ENCODE results near the gene RAPGEF6.

RAPGEF6 gene

DNA sequence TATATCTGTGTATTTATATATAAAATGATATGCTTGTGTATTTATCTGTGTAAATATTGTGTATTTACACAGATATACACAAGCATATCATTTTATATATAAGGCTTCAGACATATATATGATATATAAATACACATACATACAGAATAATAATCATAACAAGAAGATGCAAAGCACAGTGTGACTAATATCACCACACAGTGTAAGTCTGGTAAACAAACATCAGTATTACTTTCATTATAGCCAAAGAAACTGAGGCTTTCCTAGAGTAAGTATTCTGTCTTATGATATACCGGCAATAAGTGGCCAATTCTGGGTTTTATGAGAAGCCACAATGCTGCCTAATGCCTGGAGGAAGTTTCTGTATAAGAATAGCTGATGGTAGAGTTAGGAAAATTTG is 29.9 kb upstream of the RAPGEF6 start:
- H3K36me3 ChIP-seq (ENCODE audit: insufficient read depth, low read length): peaks cover 15% of the 10 kb centered on the region
- H3K4me3 ChIP-seq (ENCODE audit: low read length): no peak overlapping the region
- H3K27ac ChIP-seq (ENCODE audit: low read depth, low read length): no peak overlapping the region
- no peaks in the 10 kb centered on the region for H3K9me3 ChIP-seq (ENCODE audit: insufficient read depth, low read depth, low read length)
- 90% methylated on average over 1 of the region's 1 CpG for WGBS
- H3K4me1 ChIP-seq (ENCODE audit: insufficient read depth, low read length): no peaks in the 10 kb centered on the region
- H3K27me3 ChIP-seq (ENCODE audit: insufficient read depth, low read length): no peaks in the 10 kb centered on the region
- no peak overlapping the region for H3K9ac ChIP-seq (ENCODE audit: low read depth, low read length)

DNA sequence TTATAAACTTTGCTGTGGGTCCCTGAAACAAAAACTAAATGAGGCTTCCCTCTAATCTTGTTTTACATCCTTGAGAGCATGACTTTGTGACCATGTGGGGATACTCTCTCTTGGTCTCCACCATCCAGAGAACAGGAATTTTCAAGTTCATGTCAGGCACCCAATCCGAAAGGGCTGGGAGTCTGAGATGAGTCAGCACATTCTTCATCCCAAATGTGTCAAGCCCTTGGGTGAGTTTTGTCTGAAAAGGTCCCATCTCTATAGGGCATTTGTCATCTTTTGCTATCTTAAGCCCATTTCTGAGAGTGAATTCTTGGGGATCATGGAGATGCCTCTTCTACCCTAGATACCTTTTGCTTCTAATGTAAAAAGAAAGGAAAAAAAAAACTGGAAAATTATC is 26.9 kb upstream of the RAPGEF6 start:
- 94% methylated on average over 1 of the region's 1 CpG for WGBS

DNA sequence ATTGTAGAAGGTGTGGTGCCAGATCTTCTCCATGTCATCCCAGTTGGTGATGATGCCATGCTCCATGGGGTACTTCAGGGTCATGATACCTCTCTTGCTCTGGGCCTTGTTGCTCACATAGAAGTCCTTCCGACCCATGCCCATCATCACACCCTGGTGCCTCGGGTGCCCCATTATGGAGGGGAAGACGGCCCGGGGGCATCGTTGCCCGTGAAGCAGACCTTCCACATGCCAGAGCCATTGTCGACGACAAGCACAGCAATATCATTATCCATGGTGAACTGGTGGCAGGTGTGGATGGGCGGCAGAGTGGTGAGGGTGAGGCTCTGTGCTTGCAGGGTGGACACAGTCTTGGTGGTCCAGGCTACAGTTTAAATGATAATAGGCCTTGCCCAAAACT is 24.8 kb upstream of the RAPGEF6 start:
- no peak overlapping the region for H3K9ac ChIP-seq (ENCODE audit: low read depth, low read length)
- no peaks in the 10 kb centered on the region for H3K4me1 ChIP-seq (ENCODE audit: insufficient read depth, low read length)
- no peak overlapping the region for H3K4me3 ChIP-seq (ENCODE audit: low read length)
- WGBS: 98% methylated on average over 9 of the region's 9 CpGs
- no peaks in the 10 kb centered on the region for H3K9me3 ChIP-seq (ENCODE audit: insufficient read depth, low read depth, low read length)
- H3K27ac ChIP-seq (ENCODE audit: low read depth, low read length): no peak overlapping the region
- peaks cover 22% of the 10 kb centered on the region for H3K36me3 ChIP-seq (ENCODE audit: insufficient read depth, low read length)
- no peaks in the 10 kb centered on the region for H3K27me3 ChIP-seq (ENCODE audit: insufficient read depth, low read length)

More for the DNA sequence above, 26.9 kb upstream of the RAPGEF6 start:
- H3K9ac ChIP-seq (ENCODE audit: low read depth, low read length): no peak overlapping the region
- no peaks in the 10 kb centered on the region for H3K9me3 ChIP-seq (ENCODE audit: insufficient read depth, low read depth, low read length)
- H3K27ac ChIP-seq (ENCODE audit: low read depth, low read length): no peak overlapping the region
- H3K27me3 ChIP-seq (ENCODE audit: insufficient read depth, low read length): no peaks in the 10 kb centered on the region
- no peaks in the 10 kb centered on the region for H3K4me1 ChIP-seq (ENCODE audit: insufficient read depth, low read length)
- H3K36me3 ChIP-seq (ENCODE audit: insufficient read depth, low read length): peaks cover 22% of the 10 kb centered on the region
- no peak overlapping the region for H3K4me3 ChIP-seq (ENCODE audit: low read length)

DNA sequence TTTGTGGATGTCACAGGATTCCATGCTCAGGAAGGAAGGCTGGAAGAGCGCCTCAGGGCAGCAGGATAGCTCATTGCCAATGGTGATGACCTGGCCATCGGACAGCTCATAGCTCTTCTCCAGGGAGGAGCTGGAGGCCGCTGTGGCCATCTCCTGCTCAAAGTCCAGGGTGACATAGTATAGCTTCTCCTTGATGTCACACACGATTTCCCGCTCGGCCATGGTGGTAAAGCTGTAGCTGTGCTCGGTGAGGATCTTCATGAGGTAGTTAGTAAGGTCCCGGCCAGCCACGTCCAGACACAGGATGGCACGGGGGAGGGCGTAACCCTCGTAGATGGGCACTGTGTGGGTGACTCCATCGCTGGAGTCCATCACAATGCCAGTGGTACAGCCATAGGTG is 24.3 kb upstream of the RAPGEF6 start:
- Histone ChIP-seq H3K9ac (ENCODE audit: low read depth, low read length) (no peak overlapping the region), H3K27me3 (ENCODE audit: insufficient read depth, low read length) (no peaks in the 10 kb centered on the region), H3K4me1 (ENCODE audit: insufficient read depth, low read length) (no peaks in the 10 kb centered on the region), H3K4me3 (ENCODE audit: low read length) (no peak overlapping the region), H3K27ac (ENCODE audit: low read depth, low read length) (no peak overlapping the region), H3K9me3 (ENCODE audit: insufficient read depth, low read depth, low read length) (no peaks in the 10 kb centered on the region), H3K36me3 (ENCODE audit: insufficient read depth, low read length) (peaks cover 21% of the 10 kb centered on the region)
- WGBS: 97% methylated on average over 13 of the region's 13 CpGs

- Histone ChIP-seq H3K4me1 (ENCODE audit: insufficient read depth, low read length) (no peaks in the 10 kb centered on the region), H3K27me3 (ENCODE audit: insufficient read depth, low read length) (no peaks in the 10 kb centered on the region), H3K9ac (ENCODE audit: low read depth, low read length) (no peak overlapping the region), H3K9me3 (ENCODE audit: insufficient read depth, low read depth, low read length) (no peaks in the 10 kb centered on the region), H3K36me3 (ENCODE audit: insufficient read depth, low read length) (peaks cover 34% of the 10 kb centered on the region), H3K27ac (ENCODE audit: low read depth, low read length) (no peak overlapping the region), H3K4me3 (ENCODE audit: low read length) (no peak overlapping the region)
- 98% methylated on average over 2 of the region's 2 CpGs for WGBS
These were observed 19.7 kb upstream of the RAPGEF6 start for GRCh38 chr5:131654776-131655175.

DNA sequence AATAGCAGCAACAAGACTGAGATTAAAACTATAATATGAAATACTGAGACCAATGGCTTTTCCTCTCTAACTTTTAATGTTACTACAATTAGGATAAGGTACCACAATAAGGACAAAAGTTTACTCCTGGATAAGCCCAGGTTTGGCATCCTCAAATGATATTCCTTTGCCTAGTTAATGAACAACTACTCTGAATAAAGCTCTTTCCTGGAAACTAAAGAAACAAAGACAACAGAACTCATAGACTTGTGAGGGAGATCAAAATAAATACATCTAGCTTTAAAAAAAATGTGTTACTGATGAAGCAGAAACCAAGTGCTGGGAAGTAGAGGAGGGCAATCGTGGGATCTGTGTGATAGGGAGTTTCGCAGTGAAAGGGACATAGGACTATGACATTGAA is 19.3 kb upstream of the RAPGEF6 start:
- 96% methylated on average over 2 of the region's 2 CpGs for WGBS

DNA sequence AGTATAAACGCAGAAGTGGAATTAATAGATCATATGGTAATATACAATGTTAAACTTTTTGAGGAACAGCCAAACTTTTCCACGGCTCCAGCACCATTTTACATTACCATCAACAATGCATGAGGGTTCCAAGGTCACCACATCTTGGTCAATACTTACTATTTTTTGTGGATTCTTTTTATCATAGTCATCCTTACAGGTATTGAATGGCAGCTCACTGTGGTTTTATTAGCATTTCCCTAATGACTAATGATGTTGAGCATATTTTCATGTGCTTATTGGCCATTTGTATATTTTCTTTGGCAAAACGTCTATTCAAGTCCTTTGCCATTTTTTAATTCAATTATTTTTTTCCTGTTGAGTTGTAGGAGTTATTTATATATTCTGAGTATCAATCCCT is 14.1 kb upstream of the RAPGEF6 start:
- no peaks in the 10 kb centered on the region for H3K9me3 ChIP-seq (ENCODE audit: insufficient read depth, low read depth, low read length)
- H3K4me1 ChIP-seq (ENCODE audit: insufficient read depth, low read length): no peaks in the 10 kb centered on the region
- no peak overlapping the region for H3K27ac ChIP-seq (ENCODE audit: low read depth, low read length)
- no peaks in the 10 kb centered on the region for H3K27me3 ChIP-seq (ENCODE audit: insufficient read depth, low read length)
- peaks cover 43% of the 10 kb centered on the region for H3K36me3 ChIP-seq (ENCODE audit: insufficient read depth, low read length)
- 100% methylated on average over 3 of the region's 3 CpGs for WGBS
- H3K4me3 ChIP-seq (ENCODE audit: low read length): no peak overlapping the region
- H3K9ac ChIP-seq (ENCODE audit: low read depth, low read length): no peak overlapping the region

More for the DNA sequence above, 19.3 kb upstream of the RAPGEF6 start:
- Histone ChIP-seq H3K4me3 (ENCODE audit: low read length) (no peak overlapping the region), H3K9ac (ENCODE audit: low read depth, low read length) (no peak overlapping the region), H3K9me3 (ENCODE audit: insufficient read depth, low read depth, low read length) (no peaks in the 10 kb centered on the region), H3K27me3 (ENCODE audit: insufficient read depth, low read length) (no peaks in the 10 kb centered on the region), H3K4me1 (ENCODE audit: insufficient read depth, low read length) (no peaks in the 10 kb centered on the region), H3K36me3 (ENCODE audit: insufficient read depth, low read length) (peaks cover 32% of the 10 kb centered on the region), H3K27ac (ENCODE audit: low read depth, low read length) (no peak overlapping the region)

DNA sequence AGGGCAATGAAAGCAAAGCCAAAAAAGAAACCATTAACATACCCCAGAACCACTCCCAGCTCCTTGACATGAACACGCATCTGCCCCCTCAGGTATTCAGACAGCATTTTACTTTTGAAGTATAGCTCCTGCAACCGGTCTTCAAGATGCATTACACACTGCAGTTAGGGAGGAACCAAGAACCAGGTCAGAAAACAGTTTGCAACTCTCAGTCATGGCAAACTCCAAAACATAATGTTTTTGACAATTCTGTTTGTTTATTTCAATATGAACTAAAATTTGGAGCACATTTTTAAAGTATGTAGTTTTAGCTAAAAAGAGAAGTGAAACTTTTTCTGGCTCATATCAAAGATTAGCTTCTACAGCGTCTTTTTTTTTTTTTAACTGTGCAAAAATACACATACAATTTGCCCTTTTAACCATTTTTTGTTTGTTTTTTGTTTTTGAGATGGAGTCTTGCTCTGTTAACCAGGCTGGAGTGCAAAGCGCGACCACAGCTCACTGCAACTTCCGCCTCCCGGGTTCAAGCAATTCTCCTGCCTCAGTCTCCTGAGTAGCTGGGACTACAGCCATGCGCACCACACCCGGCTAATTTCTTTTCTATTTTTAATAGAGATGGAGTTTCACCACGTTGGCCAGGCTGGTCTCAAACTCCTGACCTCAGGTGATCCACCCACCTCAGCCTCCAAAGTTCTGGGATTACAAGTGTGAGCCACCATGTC is 12.2 kb upstream of the RAPGEF6 start:
- Histone ChIP-seq H3K9ac (ENCODE audit: low read depth, low read length) (no peak overlapping the region), H3K27me3 (ENCODE audit: insufficient read depth, low read length) (no peaks in the 10 kb centered on the region), H3K36me3 (ENCODE audit: insufficient read depth, low read length) (peaks cover 41% of the 10 kb centered on the region), H3K9me3 (ENCODE audit: insufficient read depth, low read depth, low read length) (no peaks in the 10 kb centered on the region), H3K4me1 (ENCODE audit: insufficient read depth, low read length) (no peaks in the 10 kb centered on the region), H3K27ac (ENCODE audit: low read depth, low read length) (no peak overlapping the region), H3K4me3 (ENCODE audit: low read length) (no peak overlapping the region)
- 94% methylated on average over 10 of the region's 10 CpGs for WGBS

- H3K4me1 ChIP-seq (ENCODE audit: insufficient read depth, low read length): no peaks in the 10 kb centered on the region
- H3K9me3 ChIP-seq (ENCODE audit: insufficient read depth, low read depth, low read length): no peaks in the 10 kb centered on the region
- H3K27ac ChIP-seq (ENCODE audit: low read depth, low read length): no peak overlapping the region
- WGBS: 96% methylated on average over 7 of the region's 7 CpGs
- peaks cover 20% of the 10 kb centered on the region for H3K36me3 ChIP-seq (ENCODE audit: insufficient read depth, low read length)
- H3K9ac ChIP-seq (ENCODE audit: low read depth, low read length): no peak overlapping the region
- no peak overlapping the region for H3K4me3 ChIP-seq (ENCODE audit: low read length)
- H3K27me3 ChIP-seq (ENCODE audit: insufficient read depth, low read length): no peaks in the 10 kb centered on the region
These were observed 9.8 kb upstream of the RAPGEF6 start for GRCh38 chr5:131644822-131645221.

DNA sequence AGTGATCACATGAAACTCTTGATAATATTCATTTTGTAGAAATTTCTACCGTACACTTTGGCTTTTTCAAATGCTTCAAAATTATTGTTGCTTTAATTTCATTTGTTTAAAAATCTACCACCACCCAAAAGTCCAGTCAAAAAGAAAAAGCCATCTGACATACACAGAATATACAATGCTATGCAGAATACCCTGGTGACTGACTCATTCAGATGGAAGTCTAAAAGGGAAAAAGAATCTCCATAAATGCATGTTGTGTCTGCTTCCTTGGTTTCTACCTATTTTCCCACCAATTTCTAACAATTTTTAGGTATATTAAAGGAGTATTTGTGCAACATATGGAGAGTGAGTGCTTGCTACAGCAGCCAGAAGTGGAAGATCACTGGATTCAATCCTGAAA is 9.3 kb upstream of the RAPGEF6 start:
- Histone ChIP-seq H3K27me3 (ENCODE audit: insufficient read depth, low read length) (no peaks in the 10 kb centered on the region), H3K36me3 (ENCODE audit: insufficient read depth, low read length) (peaks cover 19% of the 10 kb centered on the region), H3K4me1 (ENCODE audit: insufficient read depth, low read length) (no peaks in the 10 kb centered on the region), H3K27ac (ENCODE audit: low read depth, low read length) (no peak overlapping the region), H3K9me3 (ENCODE audit: insufficient read depth, low read depth, low read length) (no peaks in the 10 kb centered on the region), H3K4me3 (ENCODE audit: low read length) (no peak overlapping the region), H3K9ac (ENCODE audit: low read depth, low read length) (no peak overlapping the region)
- no CpG with 5 or more reads among the region's 1 CpG for WGBS

- Histone ChIP-seq H3K9ac (ENCODE audit: low read depth, low read length) (no peak overlapping the region), H3K9me3 (ENCODE audit: insufficient read depth, low read depth, low read length) (no peaks in the 10 kb centered on the region), H3K4me1 (ENCODE audit: insufficient read depth, low read length) (peaks cover 4% of the 10 kb centered on the region; the same call in 1 of the 2 replicates), H3K4me3 (ENCODE audit: low read length) (no peak overlapping the region), H3K27me3 (ENCODE audit: insufficient read depth, low read length) (no peaks in the 10 kb centered on the region), H3K27ac (ENCODE audit: low read depth, low read length) (no peak overlapping the region), H3K36me3 (ENCODE audit: insufficient read depth, low read length) (peaks cover 12% of the 10 kb centered on the region)
- WGBS: 80% methylated on average over 1 of the region's 1 CpG
These were observed 6.5 kb upstream of the RAPGEF6 start for GRCh38 chr5:131641494-131641893.

Measured in HUES64 (cell line).